Karpas-422 (cell line): ENCODE measurements around the gene SLC43A3. TPM values are rescaled to one million over a fixed set of nuclear protein-coding genes. Genes with fewer than 3 reads are reported as not detected.

ENCODE experiments used
- small RNA-seq: library from RNA; depleted of rRNA; stranded (forward); fragments of <200 nt; gene quantifications from one replicate; pipeline ENCODE3, GENCODE V24; 2014
- total RNA-seq: library from RNA; depleted of rRNA; stranded (reverse); fragments of >200 nt; shearing (Covaris generic); gene quantifications from 2 replicates; pipeline ENCODE4 v1.2.3, GENCODE V29; 2014; ENCODE audit warnings: low replicate concordance; rRNA removed

Gene SLC43A3
- total RNA-seq, 1 experiment from 2014 or later = 69.3 TPM

Small RNA genes within 50 kb of the gene (small RNA-seq; reads per million reads assigned to genes)
- gene RNA5SP341 = not detected

Other genes starting within 250 kb of the SLC43A3 start
- gene LRRC55, start 245.2 kb downstream of the SLC43A3 start, total RNA-seq = not detected in 2 replicates
- gene APLNR, start 189.9 kb downstream of the SLC43A3 start, total RNA-seq = not detected in 2 replicates
- gene TNKS1BP1, start 102.2 kb downstream of the SLC43A3 start, total RNA-seq = 11.6 and 21.9 TPM in 2 replicates
- gene SSRP1, start 91.2 kb downstream of the SLC43A3 start, total RNA-seq = 79.9 and 111 TPM in 2 replicates
- not detected in 2 replicates for gene P2RX3, start 88.8 kb downstream of the SLC43A3 start, total RNA-seq
- not detected in 2 replicates for gene PRG3, start 46.0 kb downstream of the SLC43A3 start, total RNA-seq
- gene PRG2, start 36.5 kb downstream of the SLC43A3 start, total RNA-seq = not detected in 2 replicates
- gene RTN4RL2, start 33.4 kb upstream of the SLC43A3 start, total RNA-seq = 0.07 TPM in 1 of 2 replicates, not detected in the other
- gene SLC43A1, start 88.6 kb upstream of the SLC43A3 start, total RNA-seq = 238 and 244 TPM in 2 replicates
- 48.0 and 49.8 TPM in 2 replicates for gene TIMM10, start 103.6 kb upstream of the SLC43A3 start, total RNA-seq
- not detected in 2 replicates for gene SMTNL1, start 110.5 kb upstream of the SLC43A3 start, total RNA-seq
- gene UBE2L6, start 140.6 kb upstream of the SLC43A3 start, total RNA-seq = 123 and 129 TPM in 2 replicates
- not detected in 2 replicates for gene SERPING1, start 170.6 kb upstream of the SLC43A3 start, total RNA-seq
- gene YPEL4, start 222.8 kb upstream of the SLC43A3 start, total RNA-seq = not detected in 2 replicates
- gene CLP1, start 230.6 kb upstream of the SLC43A3 start, total RNA-seq = 16.9 and 22.4 TPM in 2 replicates
- 38.6 and 41.2 TPM in 2 replicates for gene ZDHHC5, start 241.0 kb upstream of the SLC43A3 start, total RNA-seq